ENCODE measurements around the gene MYO16.

- no peak for TF ChIP-seq CTCF (IDR thresholded peaks at IDR 0.05; ENCODE audit: poor library complexity)
- no peak for TF ChIP-seq EZH2 (IDR thresholded peaks at IDR 0.05; ENCODE audit: borderline replicate concordance)
These were observed 523.5 kb downstream of the MYO16 start for GRCh38 chr13:109152941-109153340.

Measured in hepatocyte (in vitro differentiated cells).